Activated naive CD4-positive, alpha-beta T cell treated with anti-CD3 and anti-CD28 coated beads, Interleukin-2, amount 10 ng/mL, durations not matched to agents 7 days and 5 days (primary cell): ENCODE measurements around the gene NAA80.

ENCODE experiments used
- CTCF ChIA-PET: fragments of 350-600 bp; sonication (Branson Sonifier 250); formaldehyde crosslinking; loops from one replicate; lab custom pipeline; 2021; ENCODE audit warnings: antibody characterized with exemption; lab: Charles Lee
- DNase-seq: peaks from one replicate; pipeline ENCODE4 v3.0.0-alpha.2; 2020
- H3K27ac Mint-ChIP-seq: one replicate; pipeline ENCODE4 v1.8.0; 2021; ENCODE audit warnings: mild to moderate bottlenecking, moderate library complexity, mixed read lengths
- H3K27me3 Mint-ChIP-seq: one replicate; pipeline ENCODE4 v1.8.0; 2021; ENCODE audit warnings: mild to moderate bottlenecking, mixed read lengths
- H3K36me3 Mint-ChIP-seq: one replicate; pipeline ENCODE4 v1.8.0; 2021; ENCODE audit warnings: mixed read lengths
- H3K4me1 Mint-ChIP-seq: one replicate; pipeline ENCODE4 v1.8.0; 2021; ENCODE audit warnings: mixed read lengths
- H3K4me3 Mint-ChIP-seq: one replicate; pipeline ENCODE4 v1.8.0; 2021; ENCODE audit warnings: mild to moderate bottlenecking, moderate library complexity, mixed read lengths
- H3K9me3 Mint-ChIP-seq: one replicate; pipeline ENCODE4 v1.8.0; 2021; ENCODE audit warnings: mixed read lengths

The NAA80 gene

GRCh38 chr3:50271314-50271936 lies 27.8 kb downstream of the NAA80 start:
- Mint-ChIP-seq H3K36me3 (peaks cover 1% of the 10 kb centered on the region), H3K27me3 (peaks cover 88% of the 10 kb centered on the region), H3K4me3 (no peak overlapping the region), H3K27ac (no peak overlapping the region), H3K4me1 (peaks cover 31% of the 10 kb centered on the region), H3K9me3 (no peaks in the 10 kb centered on the region)
- CTCF ChIA-PET, result interaction anchor here (0.8 to 4.2 kb wide), 6 partner anchors 25 to 80 kb away, joined by 3 to 24 read pairs (median 9); partner anchors contain the start of gene GNAT1
- no peak for DNase-seq

- no peak overlapping the region for H3K27ac Mint-ChIP-seq
- peaks cover 88% of the 10 kb centered on the region for H3K27me3 Mint-ChIP-seq
- no peak overlapping the region for H3K4me3 Mint-ChIP-seq
- no peaks in the 10 kb centered on the region for H3K9me3 Mint-ChIP-seq
- no peak for DNase-seq
- CTCF ChIA-PET, result interaction anchor here (1.6 to 4.2 kb wide), 5 partner anchors 13 to 79 kb away, joined by 4 to 24 read pairs (median 12); partner anchors contain the start of gene GNAT1
- peaks cover 1% of the 10 kb centered on the region for H3K36me3 Mint-ChIP-seq
- H3K4me1 Mint-ChIP-seq, result peaks cover 26% of the 10 kb centered on the region
Observed at GRCh38 chr3:50270422-50271224, 28.6 kb downstream of the NAA80 start.

- Mint-ChIP-seq H3K4me3 (no peak overlapping the region), H3K27me3 (peaks cover 88% of the 10 kb centered on the region), H3K36me3 (peaks cover 1% of the 10 kb centered on the region), H3K9me3 (no peaks in the 10 kb centered on the region), H3K4me1 (peaks cover 20% of the 10 kb centered on the region), H3K27ac (no peak overlapping the region)
- CTCF ChIA-PET, result interaction anchor here (0.8 to 4.2 kb wide), 6 partner anchors 12 to 78 kb away, joined by 4 to 24 read pairs (median 8); partner anchors contain the start of gene GNAT1
- DNase-seq, result no peak
Observed at GRCh38 chr3:50269977-50270413, 29.2 kb downstream of the NAA80 start.

GRCh38 chr3:50269460-50269859 lies 29.7 kb downstream of the NAA80 start:
- Mint-ChIP-seq H3K27ac (no peak overlapping the region), H3K4me3 (no peak overlapping the region), H3K27me3 (peaks cover 85% of the 10 kb centered on the region), H3K36me3 (peaks cover 1% of the 10 kb centered on the region), H3K4me1 (peaks cover 17% of the 10 kb centered on the region), H3K9me3 (no peaks in the 10 kb centered on the region)
- DNase-seq, result no peak
- CTCF ChIA-PET, result interaction anchor here (0.8 to 4.2 kb wide), 4 partner anchors 12 to 75 kb away, joined by 4 to 24 read pairs (median 4); no protein-coding TSS in a partner anchor

GRCh38 chr3:50268703-50269451 lies 30.3 kb downstream of the NAA80 start, which contains the start of gene SEMA3B:
Gene SEMA3B (plus strand): TSS chr3:50269147. CDS start chr3:50269241, 94 bp downstream.
- Mint-ChIP-seq H3K9me3 (no peaks in the 10 kb centered on the region), H3K4me3 (no peak within 1 kb of the TSS), H3K4me1 (peaks cover 11% of the 10 kb centered on the region), H3K27ac (no peak within 1 kb of the TSS), H3K36me3 (no peaks in the 10 kb centered on the region), H3K27me3 (peaks cover 84% of the 10 kb centered on the region)
- CTCF ChIA-PET, result interaction anchor here (0.8 to 4.2 kb wide), 5 partner anchors 9 to 74 kb away, joined by 3 to 24 read pairs (median 4); no protein-coding TSS in a partner anchor
- DNase-seq, result no peak

GRCh38 chr3:50268276-50268675 lies 30.9 kb downstream of the NAA80 start:
- peaks cover 9% of the 10 kb centered on the region for H3K4me1 Mint-ChIP-seq
- no peaks in the 10 kb centered on the region for H3K9me3 Mint-ChIP-seq
- H3K36me3 Mint-ChIP-seq, result no peaks in the 10 kb centered on the region
- H3K4me3 Mint-ChIP-seq, result no peak overlapping the region
- CTCF ChIA-PET, result interaction anchor here (1.5 to 1.9 kb wide), 2 partner anchors 38 to 42 kb away, joined by 3 to 8 read pairs; no protein-coding TSS in a partner anchor
- H3K27me3 Mint-ChIP-seq, result peaks cover 78% of the 10 kb centered on the region
- no peak for DNase-seq
- no peak overlapping the region for H3K27ac Mint-ChIP-seq

- Mint-ChIP-seq H3K27ac (no peak overlapping the region), H3K4me3 (no peak overlapping the region), H3K4me1 (peaks cover 3% of the 10 kb centered on the region), H3K36me3 (no peaks in the 10 kb centered on the region), H3K9me3 (no peaks in the 10 kb centered on the region), H3K27me3 (peaks cover 74% of the 10 kb centered on the region)
- CTCF ChIA-PET, result interaction anchor here (0.5 to 1.9 kb wide), 5 partner anchors 10 to 41 kb away, joined by 3 to 8 read pairs (median 3); no protein-coding TSS in a partner anchor
- DNase-seq, result no peak
Observed at GRCh38 chr3:50267280-50267913, 31.8 kb downstream of the NAA80 start.

GRCh38 chr3:50266836-50267235 lies 32.4 kb downstream of the NAA80 start:
- no peak for DNase-seq
- Mint-ChIP-seq H3K4me1 (peaks cover under 1% of the 10 kb centered on the region), H3K9me3 (no peaks in the 10 kb centered on the region), H3K4me3 (no peak overlapping the region), H3K27me3 (peaks cover 74% of the 10 kb centered on the region), H3K36me3 (no peaks in the 10 kb centered on the region), H3K27ac (no peak overlapping the region)
- CTCF ChIA-PET, result interaction anchor here (1.0 to 1.9 kb wide), 4 partner anchors 9 to 41 kb away, joined by 3 to 8 read pairs (median 3); no protein-coding TSS in a partner anchor

- CTCF ChIA-PET, result no interaction called here
- DNase-seq, result no peak
- no peaks in the 10 kb centered on the region for H3K9me3 Mint-ChIP-seq
- H3K4me3 Mint-ChIP-seq, result no peak overlapping the region
- H3K27me3 Mint-ChIP-seq, result peaks cover 66% of the 10 kb centered on the region
- no peaks in the 10 kb centered on the region for H3K36me3 Mint-ChIP-seq
- no peak overlapping the region for H3K27ac Mint-ChIP-seq
- no peaks in the 10 kb centered on the region for H3K4me1 Mint-ChIP-seq
Observed at GRCh38 chr3:50266017-50266416, 33.2 kb downstream of the NAA80 start.

GRCh38 chr3:50265571-50265970 lies 33.6 kb downstream of the NAA80 start:
- H3K4me3 Mint-ChIP-seq, result no peak overlapping the region
- no peaks in the 10 kb centered on the region for H3K9me3 Mint-ChIP-seq
- CTCF ChIA-PET, result no interaction called here
- H3K4me1 Mint-ChIP-seq, result peaks cover under 1% of the 10 kb centered on the region
- no peak for DNase-seq
- no peaks in the 10 kb centered on the region for H3K36me3 Mint-ChIP-seq
- H3K27ac Mint-ChIP-seq, result no peak overlapping the region
- peaks cover 63% of the 10 kb centered on the region for H3K27me3 Mint-ChIP-seq

- Mint-ChIP-seq H3K4me3 (no peak overlapping the region), H3K9me3 (no peaks in the 10 kb centered on the region), H3K4me1 (peaks cover 3% of the 10 kb centered on the region), H3K27me3 (peaks cover 59% of the 10 kb centered on the region), H3K36me3 (no peaks in the 10 kb centered on the region), H3K27ac (no peak overlapping the region)
- DNase-seq, result no peak
- CTCF ChIA-PET, result interaction anchor here (0.6 to 1.7 kb wide), 2 partner anchors 10 to 30 kb away, joined by 3 to 4 read pairs; partner anchors contain the start of gene GNAI2
Observed at GRCh38 chr3:50264964-50265485, 34.2 kb downstream of the NAA80 start.

GRCh38 chr3:50264383-50264963 lies 34.7 kb downstream of the NAA80 start:
- Mint-ChIP-seq H3K27me3 (peaks cover 54% of the 10 kb centered on the region), H3K9me3 (no peaks in the 10 kb centered on the region), H3K27ac (peak overlapping the region; percentile 28), H3K4me3 (no peak overlapping the region), H3K4me1 (peaks cover 7% of the 10 kb centered on the region), H3K36me3 (no peaks in the 10 kb centered on the region)
- CTCF ChIA-PET, result interaction anchor here (0.6 to 1.7 kb wide), 4 partner anchors 10 to 36 kb away, joined by 3 to 5 read pairs (median 4); partner anchors contain the start of gene GNAI2
- DNase-seq, result no peak
